Inflammatory macrophage treated with lipopolysaccharide for 1 hour (primary cell): ENCODE measurements around the gene MRPS35.
"Not testable (repeated sequence)": the region's sequence is repeated elsewhere in the genome, so short reads cannot be mapped to it uniquely, and the experiment has no call there.

Experiments
- DNase-seq, 2 donors: peaks; one replicate each; pipeline ENCODE4 v3.0.0-alpha.2; 2020 to 2022

The MRPS35 gene

GRCh38 chr12:27709212-27709931 lies 1.3 kb upstream of the MRPS35 start:
- no peak for DNase-seq

GRCh38 chr12:27709932-27710591 lies 570 bp upstream of the MRPS35 start:
- DNase-seq = peak; percentile 25 to 42

- DNase-seq = no peak
Observed at GRCh38 chr12:27711317-27711682, 668 bp downstream of the MRPS35 start.

- peak; percentile 37 to 57 for DNase-seq
Observed at GRCh38 chr12:27711967-27712366, 1.3 kb downstream of the MRPS35 start.

- DNase-seq = no peak
Observed at GRCh38 chr12:27723212-27723611, 12.6 kb downstream of the MRPS35 start.

GRCh38 chr12:27730097-27730588 lies 19.5 kb downstream of the MRPS35 start:
- no peak for DNase-seq

GRCh38 chr12:27732281-27732680 lies 21.6 kb downstream of the MRPS35 start:
- DNase-seq = no peak

GRCh38 chr12:27733052-27733656 lies 22.5 kb downstream of the MRPS35 start:
- peak in 1 of 2 donors; percentile 49 for DNase-seq

- DNase-seq = no peak
Observed at GRCh38 chr12:27733791-27734190, 23.2 kb downstream of the MRPS35 start.

- DNase-seq = not testable (repeated sequence)
Observed at GRCh38 chr12:27734321-27734720, 23.7 kb downstream of the MRPS35 start.

- no peak for DNase-seq
Observed at GRCh38 chr12:27743601-27744000, 33.0 kb downstream of the MRPS35 start.

GRCh38 chr12:27745734-27746133 lies 35.1 kb downstream of the MRPS35 start:
- DNase-seq = not testable (repeated sequence)

GRCh38 chr12:27747111-27747820 lies 36.6 kb downstream of the MRPS35 start:
- no peak for DNase-seq

GRCh38 chr12:27751386-27752047 lies 40.9 kb downstream of the MRPS35 start:
- no peak for DNase-seq

- no peak for DNase-seq
Observed at GRCh38 chr12:27754795-27755194, 44.2 kb downstream of the MRPS35 start.

- DNase-seq = no peak
Observed at GRCh38 chr12:27756670-27757195, 46.1 kb downstream of the MRPS35 start.

GRCh38 chr12:27762757-27763156 lies 52.1 kb downstream of the MRPS35 start:
- no peak for DNase-seq

- DNase-seq = no peak
Observed at GRCh38 chr12:27766587-27766986, 56.0 kb downstream of the MRPS35 start.

GRCh38 chr12:27769142-27769673 lies 58.6 kb downstream of the MRPS35 start:
- DNase-seq = no peak

- DNase-seq = peak; percentile 35 to 50
Observed at GRCh38 chr12:27771481-27772327, 61.1 kb downstream of the MRPS35 start.
